ENCODE results near the gene BCL11B.

DNA sequence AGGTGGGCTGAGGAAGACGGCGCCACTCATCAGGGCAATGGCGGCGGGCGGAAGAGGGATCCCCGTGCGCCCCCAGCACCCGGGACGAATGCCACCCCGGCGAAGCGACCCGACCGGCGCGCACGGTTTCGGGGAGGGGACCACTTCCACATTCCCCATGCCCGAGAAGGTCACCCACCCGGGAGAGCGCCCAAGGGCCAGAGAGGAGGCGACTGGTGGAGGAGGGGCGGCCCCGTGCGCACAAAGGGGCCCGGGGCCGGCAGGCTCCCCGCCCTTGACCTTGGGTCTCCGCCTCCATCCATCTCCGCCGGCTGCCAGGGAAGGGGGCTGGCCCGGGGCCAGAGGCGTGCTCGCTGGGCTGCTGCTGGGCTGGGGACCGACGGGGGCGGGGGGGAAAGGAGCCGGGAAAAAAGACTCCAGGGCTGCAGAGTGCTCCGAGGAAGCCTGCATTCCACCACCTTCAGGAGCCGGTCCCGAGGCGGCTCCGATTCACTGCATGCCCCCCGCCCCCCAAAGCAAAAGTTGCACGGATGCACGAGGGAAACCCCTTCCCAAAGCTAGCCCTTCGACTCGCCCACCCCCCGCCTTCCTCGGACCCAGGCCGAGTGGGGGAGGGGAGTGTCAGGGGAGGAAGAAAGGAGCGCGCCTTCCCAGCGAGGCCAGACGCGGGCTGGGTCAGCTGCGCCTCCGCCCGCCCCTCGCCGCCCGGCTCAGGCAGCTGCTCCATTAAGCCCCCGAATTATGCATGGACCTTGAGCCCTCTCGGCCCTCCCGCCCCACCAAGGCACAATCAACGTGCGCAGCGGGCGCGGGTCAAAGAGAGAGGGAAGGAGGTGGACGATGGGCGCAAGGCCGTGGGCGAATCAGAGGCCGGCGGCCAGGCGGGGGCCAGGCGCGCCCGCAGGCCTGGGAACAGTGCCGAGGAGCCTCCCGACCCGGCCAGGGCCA lies 26.2 kb downstream of the BCL11B start:
- TF ChIP-seq CTCF (IDR thresholded peaks at IDR 0.05) (no peak), POLR2A (IDR thresholded peaks at IDR 0.05) (no peak)
